ENCODE results near the gene LRRC28.

The LRRC28 gene

DNA sequence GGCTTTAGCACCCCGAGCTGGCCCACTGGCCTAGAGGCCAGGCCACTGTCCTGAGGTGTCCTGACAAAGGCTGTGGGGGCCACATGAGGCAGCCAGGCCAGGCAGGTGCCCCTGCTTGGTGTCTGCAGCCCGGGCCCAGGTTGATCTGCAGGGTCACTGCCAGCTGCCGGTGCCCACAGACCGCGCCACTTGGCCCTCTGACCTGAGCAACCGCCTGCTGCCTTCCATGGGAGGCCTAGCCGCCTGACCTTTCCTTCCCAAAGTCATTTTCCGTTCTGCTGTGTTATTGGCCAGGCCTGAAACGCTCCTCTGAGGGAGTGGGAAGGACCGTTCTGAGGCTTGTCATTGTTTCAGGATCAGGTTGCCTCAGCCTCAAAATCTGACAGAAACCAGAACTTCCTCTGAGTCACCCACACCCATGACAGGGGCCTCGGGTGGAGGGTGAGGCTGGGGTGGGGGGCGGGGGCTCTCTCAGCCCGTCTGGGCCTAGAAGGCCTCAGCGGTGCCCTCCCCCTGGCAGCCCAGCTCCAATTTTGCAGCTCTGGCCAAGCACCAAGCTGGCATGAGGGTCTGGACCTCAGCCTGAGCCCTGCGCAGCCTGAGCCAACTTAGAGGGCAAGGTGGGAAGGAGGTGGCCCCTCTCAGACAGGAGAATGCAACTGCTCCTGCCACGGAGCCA lies 173.8 kb downstream of the LRRC28 start:
- DNase-seq: peak; percentile 37

DNA sequence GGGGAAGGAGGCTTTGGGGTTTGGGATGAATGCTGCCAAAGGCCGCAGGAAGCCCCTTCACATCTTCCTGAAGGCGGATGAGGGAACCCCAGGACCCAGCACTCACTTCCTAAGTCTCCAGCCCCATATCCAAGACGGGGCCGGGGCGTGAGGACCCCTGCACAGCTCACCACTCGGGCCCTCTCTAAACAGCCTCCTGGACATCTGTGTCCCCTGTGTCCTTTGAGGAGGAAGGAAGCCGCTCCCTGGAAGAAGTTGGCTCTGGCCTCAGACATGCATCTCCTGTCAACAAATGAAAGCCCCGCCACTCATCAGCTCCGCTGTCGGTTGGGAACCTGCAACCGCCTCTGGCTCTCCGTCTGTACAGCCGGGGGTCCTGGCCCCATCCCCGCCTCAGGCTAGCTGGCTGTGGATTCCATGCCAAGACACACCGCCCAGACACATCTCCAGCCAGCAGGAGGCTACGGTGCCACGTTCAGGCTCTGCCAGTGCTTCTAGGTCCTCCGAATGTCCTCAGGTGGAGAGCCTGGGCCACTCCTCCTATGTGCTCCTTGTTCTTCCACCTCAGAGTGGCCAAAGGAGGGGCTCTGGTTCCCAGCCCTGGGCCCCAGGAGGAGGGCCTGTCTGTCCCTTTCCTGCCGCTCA lies 174.5 kb downstream of the LRRC28 start:
- no peak for DNase-seq

DNA sequence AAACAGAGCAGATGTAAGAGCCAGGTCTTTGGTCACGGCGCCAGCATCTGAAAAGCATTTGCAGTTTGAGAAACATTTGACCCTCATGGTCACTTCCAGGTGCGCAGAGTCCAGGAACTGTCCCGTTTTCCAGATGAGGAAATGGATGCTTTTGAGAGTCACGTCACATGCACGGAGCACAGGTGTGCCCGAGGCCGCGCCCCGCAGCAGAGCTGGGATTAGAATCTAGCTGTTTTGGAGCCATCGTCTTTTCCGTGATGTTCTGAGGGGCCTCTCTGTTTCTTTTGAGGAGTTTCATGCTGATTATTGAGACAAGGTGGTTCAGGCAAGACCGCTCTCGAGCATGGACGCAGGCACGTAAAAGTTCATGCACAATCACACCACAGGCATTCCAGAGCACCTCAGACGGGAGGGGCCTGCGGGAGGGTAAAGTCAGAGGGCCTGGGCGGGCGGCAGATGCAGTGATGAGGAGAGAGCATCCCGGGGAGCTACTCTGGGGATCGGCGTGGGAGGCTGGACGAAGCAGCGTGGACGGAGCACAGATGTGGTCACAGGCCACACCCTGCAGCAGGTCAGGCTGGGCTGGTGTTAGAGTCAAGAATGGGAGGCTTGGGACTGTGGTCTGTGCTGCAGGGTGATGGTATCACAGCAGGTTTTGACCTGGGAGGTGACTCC lies 175.3 kb downstream of the LRRC28 start:
- DNase-seq: no peak

DNA sequence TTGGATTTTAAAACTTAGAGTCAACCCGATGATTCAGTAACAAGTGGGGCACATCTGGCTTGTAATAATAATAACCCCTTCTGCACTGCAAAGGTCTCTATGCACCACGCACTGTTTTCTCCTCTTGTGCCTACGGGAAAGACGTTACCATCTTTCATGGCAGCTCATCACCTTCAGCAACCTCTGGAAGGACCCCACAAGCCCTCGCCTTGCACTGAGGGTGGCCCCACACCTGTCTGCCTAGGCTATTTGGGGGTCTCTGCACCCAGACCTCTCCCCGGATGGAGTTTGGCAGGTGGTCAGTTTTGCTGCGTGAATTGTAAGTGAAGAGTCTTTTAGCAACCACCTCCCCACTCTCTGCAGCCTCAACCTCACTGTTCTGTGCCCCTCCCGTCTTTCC lies 175.9 kb downstream of the LRRC28 start:
- DNase-seq: no peak

DNA sequence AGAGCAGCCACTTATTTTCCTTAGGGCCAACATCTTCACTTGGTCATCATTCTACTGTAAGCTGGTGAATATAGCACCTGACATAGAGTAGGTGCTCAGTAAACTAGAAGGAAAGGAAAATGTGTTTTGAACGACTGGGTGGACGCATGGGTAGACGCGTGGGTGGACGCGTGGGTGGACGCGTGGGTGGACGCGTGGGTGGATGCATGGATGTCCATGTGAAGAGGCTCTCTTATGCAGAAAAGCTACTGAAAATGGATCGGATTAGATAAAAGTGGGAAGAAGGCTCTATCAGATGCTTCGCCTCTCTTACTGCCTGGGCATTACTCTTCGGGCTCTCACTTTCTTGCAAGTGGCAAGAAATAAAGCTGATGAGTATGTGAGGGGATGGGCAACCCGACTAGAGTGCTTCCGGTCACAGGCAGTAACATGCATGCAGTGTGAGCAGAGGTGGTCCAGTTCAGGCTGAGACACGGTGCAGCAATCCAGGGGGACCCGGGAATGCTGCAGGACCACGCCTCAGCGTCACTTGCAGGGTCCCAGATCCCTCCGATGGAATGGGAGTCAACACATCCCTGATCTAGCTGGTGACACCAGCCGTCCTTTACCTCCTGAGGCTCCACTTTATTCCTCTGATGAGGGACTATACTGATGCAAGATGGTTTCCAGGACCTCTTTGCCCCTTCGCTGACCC lies 176.5 kb downstream of the LRRC28 start:
- DNase-seq: no peak

DNA sequence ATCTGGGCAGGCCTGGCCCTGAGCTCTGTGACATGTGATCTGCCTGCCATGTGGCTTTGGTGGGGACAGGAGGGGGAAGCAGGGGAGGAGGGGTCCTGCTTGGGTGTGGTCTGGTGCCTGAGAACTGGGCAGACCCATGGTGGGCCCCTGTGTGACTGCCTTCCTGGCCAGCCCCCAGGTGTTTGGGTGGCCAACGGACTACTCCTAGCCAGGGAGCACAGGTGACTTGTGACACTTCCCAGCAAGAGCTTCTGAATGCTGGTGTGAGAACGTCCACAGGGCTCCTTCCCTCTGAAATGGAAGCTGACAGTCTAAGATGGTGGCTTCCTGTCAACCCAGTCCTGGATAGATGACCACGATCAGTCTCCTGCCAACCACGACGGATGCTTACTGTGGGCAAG lies 178.4 kb downstream of the LRRC28 start:
- no peak for DNase-seq

DNA sequence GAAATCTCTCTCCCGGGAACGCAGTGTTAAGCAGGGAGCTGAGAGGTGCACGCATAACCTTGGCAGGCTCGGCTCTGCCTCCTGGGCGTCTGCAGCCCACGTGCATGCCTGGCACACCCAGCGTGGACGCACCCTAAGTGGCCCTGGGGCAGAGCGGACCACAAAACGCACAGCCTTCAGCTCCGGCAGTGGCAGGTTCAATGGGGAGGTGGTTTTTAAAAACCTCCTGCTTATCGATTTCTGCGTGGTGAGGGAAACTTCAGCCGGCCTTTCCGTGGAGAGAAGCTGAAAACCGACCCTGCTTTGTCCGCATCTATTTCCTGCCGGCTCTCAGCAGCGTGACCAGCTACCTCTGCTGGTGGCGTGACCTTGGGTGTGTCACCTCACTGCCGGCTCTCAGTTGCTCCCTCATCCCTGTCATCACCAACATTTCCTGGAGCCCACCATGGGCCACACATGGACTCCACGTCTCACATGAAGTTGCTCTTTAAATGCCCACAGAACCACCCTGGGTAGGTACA lies 179.7 kb downstream of the LRRC28 start:
- DNase-seq: no peak

DNA sequence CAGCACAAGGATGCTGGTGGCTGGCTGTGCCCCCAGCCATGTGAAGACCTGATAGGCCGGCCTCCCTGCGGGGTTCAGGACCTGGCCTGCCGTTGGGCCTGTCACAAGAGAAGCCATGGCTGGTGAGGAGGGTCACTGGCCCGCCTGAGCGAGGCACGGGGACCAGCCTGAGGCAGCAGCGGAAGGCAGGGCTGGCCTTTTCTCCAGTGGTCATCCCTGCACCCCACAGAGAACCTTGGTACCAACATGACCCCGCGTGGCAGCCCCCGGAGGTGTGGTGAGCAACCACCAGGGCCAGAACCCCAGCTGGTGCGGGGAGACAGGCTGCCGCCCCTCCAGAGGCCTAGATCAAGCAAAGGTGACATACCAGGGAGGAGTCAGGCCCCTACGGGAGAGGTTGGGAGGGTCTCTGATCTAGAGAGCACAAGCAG lies 180.4 kb downstream of the LRRC28 start:
- DNase-seq: no peak

DNA sequence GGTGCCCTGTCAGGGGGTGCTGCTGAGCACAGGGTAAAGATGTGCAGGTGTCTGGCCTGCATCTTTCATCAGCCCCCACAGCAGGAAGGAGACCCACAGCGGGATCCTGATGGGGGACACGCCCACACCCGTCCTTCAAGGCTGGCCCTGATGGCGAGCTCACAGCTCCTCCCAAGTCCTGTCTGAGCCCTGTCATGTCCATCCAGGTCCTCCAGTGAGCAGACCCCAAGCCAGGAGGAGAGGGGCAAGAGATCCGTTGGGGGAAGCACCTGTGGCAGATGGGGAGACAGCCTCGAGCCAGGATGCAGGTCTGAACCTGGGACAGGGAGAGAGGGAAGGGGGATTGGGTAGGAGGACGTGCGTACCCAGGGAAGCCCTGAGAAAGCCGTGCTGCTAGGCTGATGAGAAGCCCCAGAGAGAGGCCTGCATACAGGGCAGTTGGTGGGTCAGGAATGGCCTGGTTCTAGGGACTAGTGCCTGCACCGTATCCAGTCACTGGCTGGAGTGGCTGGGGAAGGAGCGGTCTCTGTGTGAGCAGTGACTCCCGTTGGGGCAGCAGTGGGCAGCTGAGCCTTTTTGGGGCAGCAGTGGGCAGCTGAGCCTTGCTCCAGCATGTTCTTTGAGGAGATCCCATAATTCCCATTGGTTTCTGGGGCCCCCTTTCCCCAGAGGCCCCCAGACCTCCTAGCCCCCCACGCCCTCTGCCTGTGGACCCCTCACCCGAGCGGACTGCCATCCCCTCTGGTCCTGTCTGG lies 181.2 kb downstream of the LRRC28 start:
- DNase-seq: no peak

DNA sequence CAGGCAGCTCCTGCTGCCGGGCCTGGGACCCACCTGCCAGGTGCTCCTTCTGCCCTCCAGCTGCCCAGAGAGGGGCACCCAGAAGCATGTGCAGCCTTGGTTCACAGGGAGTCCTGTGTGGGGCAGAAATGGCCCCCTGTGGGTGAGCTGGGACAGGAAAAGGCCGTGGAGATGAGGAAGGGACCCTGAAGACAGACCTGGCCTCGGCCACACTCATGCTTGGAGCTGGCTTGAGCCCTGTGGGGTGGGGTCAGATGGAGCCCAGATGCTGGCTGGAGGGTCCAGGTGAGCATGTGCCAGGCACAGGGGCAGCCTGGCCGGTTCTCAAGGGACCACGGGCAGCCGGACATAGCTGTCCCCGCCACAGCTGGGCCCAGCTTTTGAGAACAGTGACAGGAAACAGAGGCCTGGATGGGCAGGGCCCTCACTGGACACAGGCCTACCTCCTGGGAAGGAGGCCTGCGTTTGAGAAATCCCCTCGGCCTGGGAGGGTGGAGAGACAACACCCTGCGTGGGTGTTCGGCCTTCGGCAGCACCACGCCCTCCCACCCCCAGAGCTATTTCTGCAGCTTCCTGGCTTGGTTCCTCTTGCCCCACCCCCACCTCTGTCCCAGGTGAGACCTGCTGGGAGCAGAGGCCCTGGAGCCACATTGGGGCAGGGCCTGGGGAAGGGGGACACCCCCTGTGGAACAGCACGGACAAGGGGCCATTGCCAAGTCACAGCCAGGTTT lies 181.9 kb downstream of the LRRC28 start:
- DNase-seq: peak; percentile 21

DNA sequence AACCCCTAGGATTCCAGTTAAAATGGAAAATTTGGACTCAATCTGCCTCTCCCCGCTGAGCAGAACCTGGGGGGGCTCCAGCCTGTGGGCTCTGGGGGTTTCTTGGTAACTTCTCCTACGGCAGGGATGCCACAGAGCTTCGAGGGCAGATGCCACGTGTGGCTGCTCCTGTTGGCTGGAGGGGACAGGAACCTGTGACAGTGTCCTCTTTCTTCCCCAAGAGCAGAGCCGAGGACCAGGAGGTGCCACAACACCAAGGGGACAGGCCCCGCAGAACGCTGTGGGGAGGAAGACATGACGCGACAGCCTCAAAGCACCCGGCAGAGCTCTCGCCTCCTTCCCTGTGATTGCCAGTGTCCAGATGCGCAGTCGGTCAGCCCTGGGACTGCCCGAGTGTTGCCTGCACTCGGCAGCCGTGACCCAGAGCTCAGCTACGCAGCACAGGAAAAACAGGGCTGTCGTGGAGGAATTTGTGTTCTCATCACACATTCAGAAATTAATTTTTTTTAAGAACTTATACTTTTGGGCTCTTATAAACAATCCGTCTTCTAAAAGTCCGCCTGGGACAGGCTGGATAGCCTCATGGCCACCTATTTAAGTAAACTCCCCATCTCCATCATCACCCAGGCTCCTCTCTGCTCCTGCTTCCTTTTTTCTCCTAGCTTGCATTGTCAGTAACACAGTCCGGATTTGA lies 182.6 kb downstream of the LRRC28 start:
- no peak for DNase-seq

DNA sequence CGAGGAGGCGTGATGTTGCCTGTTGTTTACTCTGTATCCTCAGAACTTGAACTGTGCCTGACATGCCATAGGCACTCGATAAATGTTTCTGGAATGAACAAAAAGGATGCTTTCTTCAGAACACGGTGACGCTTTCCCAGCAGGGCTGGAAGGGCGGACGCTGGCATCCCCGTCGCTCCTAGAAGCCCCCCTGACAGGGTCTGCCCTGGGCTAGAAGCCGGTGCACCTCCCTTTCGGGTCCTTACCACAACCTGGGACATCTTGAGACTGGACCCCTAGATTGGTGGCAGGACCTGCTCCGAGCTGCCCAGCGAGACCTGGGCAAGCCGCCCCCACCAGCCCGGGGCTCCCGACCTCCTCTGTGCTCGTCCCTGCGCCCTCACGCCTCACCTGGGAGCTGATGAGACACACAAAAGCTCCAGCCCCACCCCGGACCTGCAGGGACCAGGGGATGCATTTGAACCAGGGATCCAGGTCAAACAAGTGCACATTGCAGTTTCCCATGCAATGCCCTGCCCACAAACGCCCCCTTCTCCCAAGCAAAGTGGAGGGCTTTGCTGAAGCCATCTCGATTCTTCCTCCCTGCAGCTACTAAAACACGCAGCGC lies 183.3 kb downstream of the LRRC28 start:
- DNase-seq: no peak

DNA sequence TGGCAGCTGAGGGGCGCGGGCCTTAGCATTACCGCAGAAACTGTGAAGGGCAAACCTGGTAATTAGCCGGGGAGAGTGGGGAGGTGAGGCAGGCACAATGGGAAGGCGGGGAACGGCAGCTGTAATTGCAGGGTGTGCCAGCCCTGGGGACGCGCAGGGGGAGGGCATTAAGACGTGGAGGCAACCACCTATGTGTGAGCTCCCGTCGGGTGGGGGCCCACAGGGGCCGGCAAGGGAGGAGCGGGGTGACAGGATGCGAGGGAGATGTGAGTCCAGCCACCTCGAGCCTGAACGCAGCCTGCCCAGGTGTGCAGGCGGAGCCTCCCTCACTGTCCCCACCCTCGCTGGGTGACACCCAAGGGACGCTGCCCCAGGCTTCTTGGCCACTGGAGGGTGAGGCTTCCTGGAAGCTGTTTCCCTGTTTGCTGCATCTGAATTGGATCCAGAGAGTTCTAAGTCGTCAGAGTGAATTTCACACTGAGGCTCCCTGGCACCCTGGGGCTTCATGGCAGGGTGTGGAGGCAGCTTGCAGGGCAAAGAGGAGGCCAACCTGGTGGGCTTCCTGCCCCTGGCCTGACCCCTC lies 183.9 kb downstream of the LRRC28 start:
- no peak for DNase-seq

DNA sequence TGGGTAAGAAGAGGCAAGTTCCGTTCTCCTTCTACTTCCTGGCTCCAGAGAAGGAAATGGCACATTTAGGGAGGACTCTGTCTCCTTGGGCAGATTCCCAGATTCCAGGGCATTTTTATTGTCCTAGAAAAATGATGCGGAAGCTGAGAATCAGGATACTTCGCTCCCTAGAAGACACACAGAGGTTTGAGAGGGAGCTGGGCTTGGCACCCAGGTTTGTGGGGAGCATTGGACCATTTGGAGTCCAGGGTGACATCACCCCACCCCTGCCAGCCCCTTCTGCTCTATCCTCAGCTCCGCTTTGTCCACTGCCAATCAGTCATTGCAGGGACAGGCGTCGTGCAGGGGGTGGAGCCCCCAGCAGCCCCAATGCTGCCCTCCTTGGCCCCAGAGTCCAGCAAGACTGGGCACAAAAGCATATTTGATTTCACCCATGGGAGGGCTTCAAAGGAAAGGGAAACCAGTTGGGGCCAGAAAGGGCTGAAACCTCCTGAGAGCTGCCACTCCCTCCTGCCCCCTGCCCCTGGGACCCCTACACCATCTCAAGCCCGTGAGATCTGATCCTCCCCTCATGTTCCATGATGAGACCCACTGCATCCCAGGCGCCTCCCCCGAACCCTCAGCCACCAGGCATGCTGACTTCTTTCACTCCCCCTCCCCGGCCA lies 184.7 kb downstream of the LRRC28 start:
- no peak for DNase-seq

DNA sequence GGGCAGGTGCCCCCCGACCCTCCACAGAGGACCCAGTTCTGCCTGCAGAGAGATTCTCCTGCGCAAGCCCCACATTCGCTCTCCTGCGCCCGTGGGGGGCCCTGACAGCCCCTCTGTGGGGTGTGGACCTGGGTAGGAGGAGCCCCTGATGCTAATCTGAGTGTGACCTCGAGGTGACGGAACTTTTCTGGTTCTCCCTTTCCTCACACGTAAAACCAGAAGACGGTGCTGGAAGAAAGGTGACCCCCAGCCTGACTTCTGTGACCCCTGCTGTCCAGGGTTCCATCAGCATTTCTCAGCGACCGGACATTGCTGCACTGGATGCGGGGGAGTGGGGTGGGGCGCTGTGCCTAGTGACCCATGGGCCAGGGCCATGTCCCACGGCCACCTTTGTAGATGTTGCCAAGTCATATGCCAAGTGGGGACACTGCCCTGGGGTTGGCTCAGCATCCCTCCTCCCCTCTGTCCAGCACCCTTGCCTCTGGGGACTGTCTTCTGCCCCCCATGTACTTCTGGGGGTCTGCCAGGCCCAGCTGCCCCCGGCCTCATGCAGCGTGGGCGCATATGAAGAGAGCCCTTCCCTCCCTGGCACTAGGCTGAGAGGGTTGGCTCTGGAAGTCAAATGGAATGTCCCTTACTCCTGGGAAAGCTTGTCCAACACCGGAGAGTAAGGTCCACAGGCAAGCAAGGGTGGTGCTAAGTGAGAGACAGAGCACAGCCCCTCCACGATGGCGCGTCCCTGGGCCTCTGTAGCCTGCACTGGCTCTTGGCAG lies 185.4 kb downstream of the LRRC28 start:
- DNase-seq: no peak

DNA sequence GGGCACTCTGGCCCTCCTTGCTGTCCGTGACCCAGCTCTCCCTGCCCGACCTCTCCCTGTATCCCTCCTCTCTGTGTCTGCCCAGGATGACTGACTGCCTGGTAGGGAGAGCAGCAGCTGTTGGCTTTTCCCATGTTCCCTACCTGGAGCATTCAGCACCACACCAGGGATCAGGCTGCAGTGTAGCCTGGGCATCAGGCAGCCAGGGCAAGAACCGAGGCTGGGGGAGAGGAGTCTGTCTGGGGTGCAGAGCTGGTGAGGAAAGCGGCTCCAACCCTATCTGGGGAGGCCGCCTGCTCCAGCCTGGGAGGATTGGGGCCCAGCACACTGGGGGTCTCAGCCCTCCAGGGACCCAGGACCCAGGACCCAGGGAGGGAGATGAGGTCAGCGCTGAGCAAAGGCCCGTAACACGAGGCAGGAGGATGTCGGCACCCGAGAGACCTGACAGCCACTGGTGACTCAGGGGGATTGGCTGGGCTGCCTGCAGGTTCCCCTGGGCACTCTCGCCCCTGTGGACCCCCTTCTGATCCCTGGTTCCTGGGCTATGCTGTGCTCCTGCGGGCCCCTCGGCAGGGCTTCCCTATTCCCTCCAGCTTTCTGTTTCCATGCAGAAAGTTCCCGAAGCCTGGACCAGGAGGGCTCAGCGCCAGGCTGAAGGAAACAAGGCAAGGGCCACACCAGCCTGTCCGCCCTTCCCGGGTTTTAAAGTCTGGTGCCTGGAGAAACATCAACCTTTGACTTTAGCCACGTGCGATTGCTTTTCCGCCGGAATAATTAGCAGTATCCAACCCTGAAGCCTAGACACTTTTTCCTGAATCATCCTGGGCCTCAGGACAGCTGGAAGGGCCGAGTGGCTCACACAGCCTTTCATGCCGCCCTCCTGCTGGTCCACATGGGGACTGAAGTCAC lies 186.3 kb downstream of the LRRC28 start:
- no peak for DNase-seq

DNA sequence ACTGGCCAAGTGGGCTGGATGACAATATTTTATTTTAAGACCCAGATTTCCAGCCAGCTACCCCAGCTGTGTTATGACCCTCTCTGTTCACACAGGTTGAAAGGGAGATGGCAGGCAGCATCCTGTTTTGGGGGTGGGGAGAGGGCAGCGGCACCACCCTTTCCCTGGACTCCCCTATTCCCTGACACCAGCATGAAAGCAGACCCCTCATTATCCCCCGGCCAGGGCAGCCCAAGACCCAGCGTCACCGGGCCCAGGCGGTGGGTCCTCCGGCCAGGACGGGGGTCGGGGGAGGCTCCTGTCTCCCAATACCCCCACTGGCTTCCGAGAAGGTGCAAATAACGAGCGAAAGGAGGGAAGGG lies 186.9 kb downstream of the LRRC28 start:
- no peak for DNase-seq
